NCI-H187 (cell line): ENCODE results near the gene PIAS1.

Experiments used
- DNase-seq, 2 experiments: peaks; one replicate each; lab custom pipeline; 2025; lab: John Stamatoyannopoulos, UW

Gene PIAS1

GRCh38 chr15:68062946-68063465 is 8.9 kb downstream of the PIAS1 start:
- DNase-seq: no peak

GRCh38 chr15:68063606-68064005 is 9.5 kb downstream of the PIAS1 start:
- no peak for DNase-seq

GRCh38 chr15:68073576-68074288 is 19.6 kb downstream of the PIAS1 start:
- DNase-seq: no peak

GRCh38 chr15:68075764-68076385 is 21.8 kb downstream of the PIAS1 start:
- DNase-seq: no peak

GRCh38 chr15:68078365-68078764 is 24.2 kb downstream of the PIAS1 start:
- DNase-seq: no peak

GRCh38 chr15:68080334-68080733 is 26.2 kb downstream of the PIAS1 start:
- no peak for DNase-seq

GRCh38 chr15:68080783-68081182 is 26.7 kb downstream of the PIAS1 start:
- DNase-seq: no peak

- no peak for DNase-seq
Observed at GRCh38 chr15:68081869-68082505, 27.9 kb downstream of the PIAS1 start.

GRCh38 chr15:68082735-68083134 is 28.6 kb downstream of the PIAS1 start:
- DNase-seq: no peak

GRCh38 chr15:68083463-68083862 is 29.3 kb downstream of the PIAS1 start:
- no peak for DNase-seq

- DNase-seq: no peak
Observed at GRCh38 chr15:68085052-68085451, 30.9 kb downstream of the PIAS1 start.

- DNase-seq: no peak
Observed at GRCh38 chr15:68091743-68092142, 37.6 kb downstream of the PIAS1 start.

GRCh38 chr15:68096099-68096498 is 42.0 kb downstream of the PIAS1 start:
- no peak for DNase-seq

GRCh38 chr15:68097029-68097428 is 42.9 kb downstream of the PIAS1 start:
- no peak for DNase-seq

GRCh38 chr15:68098465-68098864 is 44.4 kb downstream of the PIAS1 start:
- no peak for DNase-seq

GRCh38 chr15:68100194-68100593 is 46.1 kb downstream of the PIAS1 start:
- DNase-seq: no peak

GRCh38 chr15:68103603-68104002 is 49.5 kb downstream of the PIAS1 start:
- DNase-seq: no peak

GRCh38 chr15:68106656-68107055 is 52.5 kb downstream of the PIAS1 start:
- DNase-seq: no peak

GRCh38 chr15:68107142-68107541 is 53.0 kb downstream of the PIAS1 start:
- no peak for DNase-seq

- DNase-seq: no peak
Observed at GRCh38 chr15:68112706-68113105, 58.6 kb downstream of the PIAS1 start.

- DNase-seq: no peak
Observed at GRCh38 chr15:68113273-68113672, 59.2 kb downstream of the PIAS1 start.

GRCh38 chr15:68113751-68114150 is 59.6 kb downstream of the PIAS1 start:
- DNase-seq: no peak

- no peak for DNase-seq
Observed at GRCh38 chr15:68114356-68114755, 60.2 kb downstream of the PIAS1 start.
